GM08714 (cell line): Measurements from ENCODE around the gene FOXP4.
A peak's percentile ranks its signal among the peaks of the same experiment; 100 is the strongest.

ENCODE experiments used
- H3K4me3 ChIP-seq: fragments of 200-500 bp; sonication (Bioruptor generic); 2 replicates; pipeline ENCODE4 v1.5.1; 2014; ENCODE audit warnings: mild to moderate bottlenecking, low read length, inconsistent platforms
- ZNF274 ChIP-seq: IDR thresholded peaks from 2 replicates; pipeline ENCODE4 v1.6.1; 2012; ENCODE audit warnings: mild to moderate bottlenecking, low read depth, low read length

The FOXP4 gene

GRCh38 chr6:41560431-41561192 is 14.4 kb downstream of the FOXP4 start:
- TF ChIP-seq ZNF274 = no peak
- peak overlapping the region; percentile 55; the same call in 1 of the 2 replicates for H3K4me3 ChIP-seq

- no peak for TF ChIP-seq ZNF274
- no peak overlapping the region for H3K4me3 ChIP-seq
Observed at GRCh38 chr6:41561416-41561815, 15.2 kb downstream of the FOXP4 start.

GRCh38 chr6:41561931-41562911 is 16.0 kb downstream of the FOXP4 start:
- H3K4me3 ChIP-seq = no peak overlapping the region

GRCh38 chr6:41563060-41563776 is 17.0 kb downstream of the FOXP4 start:
- no peak for TF ChIP-seq ZNF274
- H3K4me3 ChIP-seq = no peak overlapping the region

More at GRCh38 chr6:41561931-41562911, 16.0 kb downstream of the FOXP4 start:
- TF ChIP-seq ZNF274 = no peak

GRCh38 chr6:41564448-41565142 is 18.4 kb downstream of the FOXP4 start:
- TF ChIP-seq ZNF274 = no peak
- no peak overlapping the region for H3K4me3 ChIP-seq

- TF ChIP-seq ZNF274 = no peak
- H3K4me3 ChIP-seq = no peak overlapping the region
Observed at GRCh38 chr6:41565701-41566100, 19.5 kb downstream of the FOXP4 start.

- no peak for TF ChIP-seq ZNF274
- H3K4me3 ChIP-seq = no peak overlapping the region
Observed at GRCh38 chr6:41566961-41567360, 20.8 kb downstream of the FOXP4 start.

GRCh38 chr6:41567684-41568083 is 21.5 kb downstream of the FOXP4 start:
- H3K4me3 ChIP-seq = no peak overlapping the region
- no peak for TF ChIP-seq ZNF274

GRCh38 chr6:41568202-41568584 is 22.0 kb downstream of the FOXP4 start:
- no peak for TF ChIP-seq ZNF274
- H3K4me3 ChIP-seq = no peak overlapping the region

GRCh38 chr6:41568585-41569384 is 22.6 kb downstream of the FOXP4 start:
- H3K4me3 ChIP-seq = no peak overlapping the region
- TF ChIP-seq ZNF274 = no peak

GRCh38 chr6:41570259-41570615 is 24.1 kb downstream of the FOXP4 start:
- no peak for TF ChIP-seq ZNF274
- H3K4me3 ChIP-seq = no peak overlapping the region

GRCh38 chr6:41571021-41571780 is 25.0 kb downstream of the FOXP4 start:
- no peak for TF ChIP-seq ZNF274

More at GRCh38 chr6:41571021-41571780, 25.0 kb downstream of the FOXP4 start:
- no peak overlapping the region for H3K4me3 ChIP-seq
